Parathyroid adenoma (tissue), 2 donors: ENCODE data around the gene STT3A.

Experiments used
- H2AFZ ChIP-seq: fragments of 300-600 bp; sonication (generic); one replicate; pipeline ENCODE4 v1.7.0; 2017; ENCODE audit warnings: antibody characterized with exemption, mild to moderate bottlenecking
- H3K27ac ChIP-seq: fragments of 300-600 bp; sonication (generic); one replicate; pipeline ENCODE4 v1.7.0; 2017
- H3K27me3 ChIP-seq: fragments of 300-600 bp; sonication (generic); one replicate; pipeline ENCODE4 v1.7.0; 2017; ENCODE audit warnings: low read length; ENCODE audit not compliant: control insufficient read depth, insufficient read depth
- H3K36me3 ChIP-seq: fragments of 300-600 bp; sonication (generic); one replicate; pipeline ENCODE4 v1.7.0; 2017; ENCODE audit warnings: low read length; ENCODE audit not compliant: control insufficient read depth, insufficient read depth
- H3K4me1 ChIP-seq: fragments of 300-600 bp; sonication (generic); one replicate; pipeline ENCODE4 v1.7.0; 2017; ENCODE audit warnings: control low read depth
- H3K4me2 ChIP-seq: fragments of 300-600 bp; sonication (generic); one replicate; pipeline ENCODE4 v1.7.0; 2017; ENCODE audit warnings: low read length
- H3K4me3 ChIP-seq: fragments of 300-600 bp; sonication (generic); one replicate; pipeline ENCODE4 v1.7.0; 2017; ENCODE audit warnings: low read depth, low read length
- H3K79me2 ChIP-seq: fragments of 300-600 bp; sonication (generic); one replicate; pipeline ENCODE4 v1.7.0; 2017; ENCODE audit warnings: control low read depth
- H3K9ac ChIP-seq: fragments of 300-600 bp; sonication (generic); one replicate; pipeline ENCODE4 v1.7.0; 2017; ENCODE audit warnings: mild to moderate bottlenecking
- H3K9me3 ChIP-seq: fragments of 300-600 bp; sonication (generic); one replicate; pipeline ENCODE4 v1.7.0; 2017; ENCODE audit warnings: low read length; ENCODE audit not compliant: control insufficient read depth
- TF ChIP-seq, protein P1 (sequence below): fragments of 300-600 bp; sonication (generic); IDR thresholded peaks from one replicate; pipeline ENCODE4 v1.7.0; 2017; ENCODE audit warnings: antibody characterized with exemption, mild to moderate bottlenecking
- donor health status: primary hyperparathyroidism.

The STT3A gene

DNA sequence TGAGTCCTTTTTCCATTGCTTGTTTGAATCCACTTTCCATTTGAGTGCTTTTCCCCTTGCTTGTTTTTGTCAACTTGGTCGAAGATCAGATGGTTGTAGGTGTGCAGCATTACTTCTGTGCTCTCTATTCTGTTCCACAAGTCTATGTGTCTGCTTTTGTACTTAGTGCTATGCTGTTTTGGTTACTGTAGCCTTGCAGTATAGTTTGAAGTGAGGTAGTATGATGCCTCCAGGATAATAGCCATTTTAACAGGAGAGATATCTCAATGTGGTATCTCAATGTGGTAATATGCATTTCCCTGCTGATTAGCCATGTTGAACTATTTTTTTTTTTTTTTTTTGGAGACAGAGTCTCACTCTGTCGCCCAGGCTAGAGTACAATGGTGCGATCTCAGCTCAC is 71.3 kb downstream of the STT3A start:
- H2AFZ ChIP-seq, result no peak overlapping the region
- no peak overlapping the region for H3K9ac ChIP-seq
- no peaks in the 10 kb centered on the region for H3K36me3 ChIP-seq
- no peak overlapping the region for H3K4me2 ChIP-seq
- H3K27ac ChIP-seq, result no peak overlapping the region
- TF ChIP-seq, protein P1, sequence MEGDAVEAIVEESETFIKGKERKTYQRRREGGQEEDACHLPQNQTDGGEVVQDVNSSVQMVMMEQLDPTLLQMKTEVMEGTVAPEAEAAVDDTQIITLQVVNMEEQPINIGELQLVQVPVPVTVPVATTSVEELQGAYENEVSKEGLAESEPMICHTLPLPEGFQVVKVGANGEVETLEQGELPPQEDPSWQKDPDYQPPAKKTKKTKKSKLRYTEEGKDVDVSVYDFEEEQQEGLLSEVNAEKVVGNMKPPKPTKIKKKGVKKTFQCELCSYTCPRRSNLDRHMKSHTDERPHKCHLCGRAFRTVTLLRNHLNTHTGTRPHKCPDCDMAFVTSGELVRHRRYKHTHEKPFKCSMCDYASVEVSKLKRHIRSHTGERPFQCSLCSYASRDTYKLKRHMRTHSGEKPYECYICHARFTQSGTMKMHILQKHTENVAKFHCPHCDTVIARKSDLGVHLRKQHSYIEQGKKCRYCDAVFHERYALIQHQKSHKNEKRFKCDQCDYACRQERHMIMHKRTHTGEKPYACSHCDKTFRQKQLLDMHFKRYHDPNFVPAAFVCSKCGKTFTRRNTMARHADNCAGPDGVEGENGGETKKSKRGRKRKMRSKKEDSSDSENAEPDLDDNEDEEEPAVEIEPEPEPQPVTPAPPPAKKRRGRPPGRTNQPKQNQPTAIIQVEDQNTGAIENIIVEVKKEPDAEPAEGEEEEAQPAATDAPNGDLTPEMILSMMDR, result no peak
- no peaks in the 10 kb centered on the region for H3K27me3 ChIP-seq
- no peaks in the 10 kb centered on the region for H3K4me1 ChIP-seq
- H3K79me2 ChIP-seq, result no peaks in the 10 kb centered on the region
- no peak overlapping the region for H3K4me3 ChIP-seq
- no peaks in the 10 kb centered on the region for H3K9me3 ChIP-seq

- Histone ChIP-seq H3K9ac (no peak overlapping the region), H2AFZ (no peak overlapping the region), H3K4me1 (no peaks in the 10 kb centered on the region), H3K4me2 (no peak overlapping the region), H3K9me3 (no peaks in the 10 kb centered on the region), H3K36me3 (no peaks in the 10 kb centered on the region), H3K27ac (no peak overlapping the region), H3K27me3 (no peaks in the 10 kb centered on the region), H3K79me2 (no peaks in the 10 kb centered on the region), H3K4me3 (no peak overlapping the region)
- TF ChIP-seq, protein P1, result no peak
Measured at GRCh38 chr11:125667151-125667550, 74.5 kb downstream of the STT3A start.

DNA sequence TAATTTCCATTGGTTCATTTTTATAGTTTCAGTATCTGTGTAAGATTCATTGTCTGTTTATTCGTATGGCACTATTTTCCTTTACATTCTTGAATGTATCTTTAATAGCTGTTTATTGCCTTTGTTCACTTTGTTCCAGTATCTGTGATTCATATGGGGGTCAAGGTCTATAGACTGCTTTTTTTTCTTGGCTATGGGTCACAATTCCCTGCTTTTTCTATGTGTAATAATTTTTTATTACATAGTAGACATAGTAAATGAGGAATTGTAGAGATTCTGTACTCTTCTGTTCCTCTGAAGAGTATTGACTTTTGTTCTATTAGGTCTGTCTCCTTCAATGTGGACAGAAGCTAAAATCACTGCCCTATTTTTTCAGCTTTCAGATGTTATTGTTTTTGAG is 77.5 kb downstream of the STT3A start:
- Histone ChIP-seq H3K9me3 (no peaks in the 10 kb centered on the region), H3K79me2 (no peaks in the 10 kb centered on the region), H3K36me3 (no peaks in the 10 kb centered on the region), H3K4me2 (no peak overlapping the region), H3K9ac (no peak overlapping the region), H3K27me3 (no peaks in the 10 kb centered on the region), H3K27ac (no peak overlapping the region), H3K4me3 (no peak overlapping the region), H2AFZ (no peak overlapping the region), H3K4me1 (no peaks in the 10 kb centered on the region)
- TF ChIP-seq, protein P1, result no peak

GRCh38 chr11:125671561-125671960 is 78.9 kb downstream of the STT3A start:
- TF ChIP-seq, protein P1, result no peak
- H3K4me1 ChIP-seq, result no peaks in the 10 kb centered on the region
- no peak overlapping the region for H2AFZ ChIP-seq
- no peaks in the 10 kb centered on the region for H3K36me3 ChIP-seq
- H3K79me2 ChIP-seq, result no peaks in the 10 kb centered on the region
- H3K27me3 ChIP-seq, result no peaks in the 10 kb centered on the region
- no peaks in the 10 kb centered on the region for H3K9me3 ChIP-seq
- no peak overlapping the region for H3K4me2 ChIP-seq
- H3K27ac ChIP-seq, result no peak overlapping the region
- no peak overlapping the region for H3K9ac ChIP-seq
- H3K4me3 ChIP-seq, result no peak overlapping the region
